COR-L47 (cell line): ENCODE results near the gene ITSN1.
"Not testable (repeated sequence)": the region's sequence is repeated elsewhere in the genome, so short reads cannot be mapped to it uniquely, and the experiment has no call there.

Experiments used
- DNase-seq: peaks from one replicate; lab custom pipeline; 2025; lab: John Stamatoyannopoulos, UW

Gene ITSN1

GRCh38 chr21:33771976-33772375, 129.7 kb downstream of the ITSN1 start:
- DNase-seq = no peak

DNA sequence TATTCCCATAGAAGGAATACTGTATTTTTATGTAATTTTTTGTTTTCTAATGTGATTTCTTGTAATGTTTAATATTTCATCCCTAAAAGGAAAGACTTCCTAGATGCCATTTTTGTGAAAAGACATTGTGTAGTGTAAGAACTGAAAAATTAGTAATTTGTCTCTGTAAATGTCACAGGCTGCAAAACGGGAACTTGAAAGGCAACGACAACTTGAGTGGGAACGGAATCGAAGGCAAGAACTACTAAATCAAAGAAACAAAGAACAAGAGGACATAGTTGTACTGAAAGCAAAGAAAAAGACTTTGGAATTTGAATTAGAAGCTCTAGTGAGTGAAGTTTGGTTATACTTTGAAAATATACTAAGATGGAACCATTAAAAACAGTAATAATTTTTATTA, 132.2 kb downstream of the ITSN1 start:
- no peak for DNase-seq

DNA sequence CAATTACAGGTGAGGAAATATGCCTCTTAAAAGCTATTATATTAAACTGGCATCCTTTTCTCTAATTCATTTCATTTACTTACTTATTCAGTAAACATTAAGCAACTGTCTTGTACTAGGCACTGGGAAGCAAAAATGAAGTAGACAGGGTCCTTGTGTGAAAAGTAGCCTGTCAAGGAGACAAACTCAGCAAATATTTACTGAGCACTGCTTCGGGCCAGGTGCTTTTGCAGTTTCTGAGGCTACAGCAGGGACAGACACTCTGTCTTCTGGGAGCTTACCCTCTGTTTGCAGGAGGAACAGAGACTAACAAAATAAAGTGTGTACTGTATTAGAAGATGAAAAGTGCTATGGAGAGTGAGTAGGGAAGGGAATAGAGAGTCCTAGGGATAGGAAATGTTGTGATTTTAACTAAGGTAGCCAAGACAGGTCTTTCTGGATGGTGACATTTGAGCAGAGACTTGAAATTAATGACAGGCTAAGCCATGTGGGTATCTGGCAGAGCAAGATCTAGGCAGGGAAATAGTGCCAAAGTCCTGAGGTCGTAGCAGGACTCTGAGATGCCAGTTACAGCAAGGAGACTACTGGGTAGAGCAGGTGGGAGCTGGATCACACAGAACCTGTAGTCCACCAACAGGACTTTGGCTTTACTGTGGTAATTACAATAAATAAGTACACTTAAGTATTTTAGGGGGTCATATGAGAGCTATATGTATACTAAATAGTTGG, 133.0 kb downstream of the ITSN1 start:
- no peak for DNase-seq

GRCh38 chr21:33780631-33781030, 138.3 kb downstream of the ITSN1 start:
- no peak for DNase-seq

- DNase-seq = no peak
Observed at GRCh38 chr21:33781121-33781520, 138.8 kb downstream of the ITSN1 start.

DNA sequence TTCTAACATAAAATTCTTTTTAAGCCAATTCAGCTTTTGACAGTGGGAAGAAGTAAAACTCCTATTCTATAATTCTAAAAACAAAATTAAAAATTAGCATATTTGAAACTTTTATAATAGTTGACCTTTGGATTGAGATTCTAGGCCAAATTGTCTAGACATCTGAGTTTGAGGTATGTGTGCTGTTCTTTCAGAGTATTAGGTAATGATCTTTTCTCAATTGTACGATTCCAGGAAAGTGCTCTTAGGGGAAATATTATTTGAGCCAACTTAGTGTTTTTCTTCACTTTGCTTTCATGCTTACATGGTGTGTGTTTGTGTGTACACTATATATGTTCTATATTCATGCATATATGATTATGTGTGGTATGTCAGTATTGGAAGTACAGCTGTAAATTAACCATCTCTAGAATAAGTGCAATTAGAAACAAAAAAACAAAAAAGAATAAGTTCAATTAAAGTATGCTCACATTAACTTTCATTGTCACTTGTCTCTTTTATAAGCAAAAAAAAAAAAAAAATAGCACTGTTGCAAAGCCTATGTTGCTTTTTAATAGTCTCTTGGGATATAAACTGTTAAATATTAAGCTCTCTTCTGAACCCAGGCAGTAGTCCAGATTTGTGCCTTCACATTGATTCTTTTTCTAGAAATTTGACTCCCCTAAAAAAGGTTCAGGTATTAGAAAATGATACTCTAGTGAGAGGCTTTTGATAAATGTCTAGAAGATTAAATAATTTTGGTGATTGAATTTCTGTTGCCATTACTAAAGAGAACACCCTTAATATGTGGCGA, 141.1 kb downstream of the ITSN1 start:
- no peak for DNase-seq

GRCh38 chr21:33787431-33787830, 145.1 kb downstream of the ITSN1 start:
- DNase-seq = no peak

- DNase-seq = not testable (repeated sequence)
Observed at GRCh38 chr21:33788438-33788837, 146.1 kb downstream of the ITSN1 start.

DNA sequence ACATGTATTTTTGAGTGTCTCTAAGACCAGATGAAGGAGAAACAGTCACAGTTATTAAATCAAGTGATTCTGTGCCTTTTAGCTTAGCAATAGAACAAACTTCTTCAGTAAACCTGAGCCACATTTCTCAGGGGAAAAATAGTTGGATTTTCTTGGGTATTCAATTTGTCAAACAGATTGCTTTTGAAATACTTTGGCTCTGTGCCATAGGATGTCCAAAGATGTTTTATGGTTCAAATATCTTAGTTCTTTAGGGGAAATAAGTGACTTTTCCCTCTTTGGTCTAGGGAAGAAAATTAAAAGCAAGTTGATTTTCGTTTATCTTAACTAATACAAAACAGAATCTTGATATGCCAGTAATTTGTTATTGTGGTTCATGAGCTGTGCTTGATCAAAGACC, 147.4 kb downstream of the ITSN1 start:
- DNase-seq = no peak

GRCh38 chr21:33791073-33791472, 148.8 kb downstream of the ITSN1 start:
- DNase-seq = no peak

- DNase-seq = no peak
Observed at GRCh38 chr21:33794596-33794995, 152.3 kb downstream of the ITSN1 start.

DNA sequence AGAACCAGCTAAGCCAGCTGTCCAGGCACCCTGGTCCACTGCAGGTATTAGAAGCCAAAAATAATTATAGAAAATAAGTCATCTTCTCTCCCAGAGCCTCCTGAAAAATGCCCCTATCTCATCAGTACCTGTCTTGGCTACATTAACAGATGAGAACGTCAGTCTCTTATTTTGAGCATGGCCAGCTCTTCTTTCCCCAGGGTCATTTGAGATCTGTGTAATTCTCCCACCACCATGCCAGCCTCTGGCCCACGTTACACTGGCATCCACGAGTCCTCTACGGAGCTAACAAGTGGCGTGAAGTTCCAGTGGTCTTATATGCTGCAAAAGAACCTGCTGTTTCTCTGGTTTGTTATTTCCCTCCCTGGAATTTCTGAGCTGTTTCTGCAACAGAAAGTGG, 155.3 kb downstream of the ITSN1 start:
- DNase-seq = no peak

DNA sequence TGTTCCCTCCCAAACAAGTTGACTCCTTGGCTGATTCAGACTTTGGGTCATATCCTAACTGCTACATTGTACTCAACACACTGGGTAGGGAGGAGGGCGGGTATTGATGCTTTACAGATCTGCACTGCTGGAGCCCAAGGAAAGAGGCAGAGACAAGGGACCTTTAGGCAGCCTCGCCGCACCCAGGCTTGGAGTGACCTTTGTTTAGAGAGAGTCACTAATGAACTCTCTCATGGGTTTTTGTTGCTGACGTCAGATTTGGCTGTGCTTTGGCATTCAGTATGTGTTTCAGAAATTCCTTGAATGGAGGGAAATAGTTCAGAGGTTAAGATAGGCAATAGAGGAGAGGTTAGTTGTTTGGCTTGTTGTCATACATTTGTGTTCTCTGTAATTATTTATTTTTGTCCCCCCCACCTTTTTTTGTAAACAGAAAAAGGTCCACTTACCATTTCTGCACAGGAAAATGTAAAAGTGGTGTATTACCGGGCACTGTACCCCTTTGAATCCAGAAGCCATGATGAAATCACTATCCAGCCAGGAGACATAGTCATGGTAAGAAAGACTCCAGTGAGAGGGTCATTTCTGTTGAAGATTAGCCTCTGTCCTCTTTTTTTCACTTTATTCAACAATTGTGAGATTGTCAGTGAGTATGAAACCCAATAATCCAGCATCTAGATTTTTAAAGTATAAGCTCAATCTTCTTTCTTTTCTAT, 157.2 kb downstream of the ITSN1 start:
- no peak for DNase-seq

- DNase-seq = no peak
Observed at GRCh38 chr21:33800753-33801423, 158.6 kb downstream of the ITSN1 start.

DNA sequence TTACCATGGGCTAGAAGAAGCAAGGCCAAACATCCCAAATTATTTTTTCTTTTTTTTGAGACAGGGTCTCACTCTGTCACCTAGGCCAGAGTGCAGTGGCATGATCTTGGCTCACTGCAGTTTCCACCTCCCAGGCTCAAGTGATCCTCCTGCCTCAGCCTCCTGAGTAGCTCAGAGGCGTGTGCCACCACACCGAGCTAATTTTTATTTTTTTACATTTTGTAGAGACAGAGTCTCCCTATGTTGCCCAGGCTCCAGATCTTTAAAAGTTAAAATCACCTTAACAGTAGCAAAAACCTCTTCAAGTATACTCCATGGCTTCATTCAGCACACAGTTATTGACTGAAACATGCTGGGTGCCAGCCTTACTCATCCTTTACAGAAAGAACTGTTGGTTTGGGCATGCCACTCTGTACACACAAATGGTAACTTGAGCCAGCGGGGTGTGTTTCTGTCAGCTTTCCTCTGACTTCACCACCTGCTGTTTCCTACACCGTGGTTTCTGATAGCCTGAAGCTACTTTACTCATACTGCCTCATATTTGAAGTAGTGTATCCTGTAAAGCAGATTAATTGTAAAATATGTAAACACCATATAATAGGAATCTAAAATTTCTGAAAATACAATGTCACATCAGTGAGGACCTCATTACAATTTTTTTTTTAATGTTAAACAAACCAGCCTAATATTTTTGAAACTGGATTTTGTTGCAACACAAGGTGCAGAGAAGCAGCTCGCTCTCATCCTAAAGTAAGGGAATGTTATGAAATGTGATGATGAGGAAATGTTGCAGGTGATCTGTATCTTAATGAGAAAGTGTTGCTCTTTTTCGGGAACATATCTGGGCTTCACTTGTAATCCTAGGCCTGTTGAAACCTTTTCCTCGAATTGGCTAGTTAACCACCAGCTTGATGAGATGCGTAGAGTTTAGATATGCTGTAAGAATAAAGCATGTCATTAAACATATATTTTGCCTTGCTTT, 159.4 kb downstream of the ITSN1 start:
- peak; percentile 89 for DNase-seq

DNA sequence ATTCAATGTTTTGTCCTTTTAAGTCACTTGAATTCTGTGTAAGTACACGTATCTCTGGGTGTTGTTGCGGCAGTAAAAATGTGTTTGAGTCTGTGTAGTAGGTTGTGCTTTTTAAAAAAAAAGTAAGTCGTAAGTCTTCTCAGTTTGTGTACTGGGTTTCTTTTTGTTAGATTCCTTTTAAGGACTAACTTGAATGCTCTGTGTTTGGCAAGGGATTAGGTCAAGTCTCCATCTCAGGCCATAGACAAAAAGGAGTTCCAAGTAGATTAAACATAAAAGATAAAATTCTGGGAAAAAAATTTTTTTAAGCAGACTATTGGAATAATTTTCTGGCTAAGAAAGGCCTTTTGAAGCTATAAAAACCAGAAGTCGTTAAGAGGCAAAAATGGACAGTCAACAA, 160.2 kb downstream of the ITSN1 start:
- no peak for DNase-seq

- DNase-seq = no peak
Observed at GRCh38 chr21:33808715-33809367, 166.5 kb downstream of the ITSN1 start.

- no peak for DNase-seq
Observed at GRCh38 chr21:33810766-33811165, 168.5 kb downstream of the ITSN1 start.

DNA sequence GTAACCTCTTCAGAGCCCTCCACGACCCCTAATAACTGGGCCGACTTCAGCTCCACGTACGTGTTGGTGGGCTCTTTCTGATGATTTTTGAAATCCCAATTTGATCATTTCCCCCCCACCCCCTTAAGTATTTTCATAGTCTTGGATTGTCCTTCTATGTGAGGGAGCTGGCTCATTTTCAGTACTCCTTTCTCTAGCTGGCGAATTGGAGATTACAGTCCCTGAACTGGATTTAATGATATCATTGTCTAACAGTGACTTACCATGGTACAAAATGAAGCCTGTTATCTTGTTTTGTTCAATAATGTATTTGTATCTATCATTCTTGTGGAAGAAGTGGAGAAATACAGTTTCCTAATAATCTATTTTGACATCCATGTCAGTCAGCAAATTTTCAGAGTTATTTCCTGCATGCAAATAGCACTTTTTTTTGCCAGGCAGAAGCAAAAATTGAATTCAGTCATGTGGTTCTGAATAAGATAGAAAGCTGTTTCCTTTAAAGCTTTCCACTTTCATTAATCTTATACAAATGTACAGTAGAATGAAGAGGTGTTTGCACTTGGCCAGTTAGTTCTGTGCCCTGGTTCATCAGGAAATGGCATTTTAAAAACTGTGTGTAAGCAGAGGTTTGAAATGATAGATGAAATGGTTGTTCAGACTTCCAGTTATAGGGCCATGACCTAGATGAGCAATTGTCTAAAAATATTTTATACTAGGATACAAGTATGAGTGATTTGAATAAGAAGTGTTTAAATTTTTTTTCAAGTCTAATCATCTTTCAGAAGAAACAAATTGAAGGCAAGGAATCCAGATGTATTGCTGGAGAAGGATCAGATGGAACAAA, 169.1 kb downstream of the ITSN1 start:
- no peak for DNase-seq
